ENCODE results near the gene SCMH1. TPM values are rescaled to one million over a fixed set of nuclear protein-coding genes. Genes with fewer than 3 reads are reported as not detected.

SCMH1 gene
- total and polyA plus RNA-seq, 9 donors = 32.8 to 80.2 (median 49.8) TPM

GRCh38 chr1:41164727-41165126 lies 77.4 kb downstream of the SCMH1 start:
- no peak for DNase-seq

GRCh38 chr1:41162441-41162840 lies 79.7 kb downstream of the SCMH1 start:
- intact Hi-C loops (cut with DNase I) = no loop called here
- 96 to 97% (median 97%) methylated on average over 3 of the region's 3 CpGs for WGBS, 3 donors
- H3K9me3 ChIP-seq = no peaks in the 10 kb centered on the region
- no peaks in the 10 kb centered on the region for H3K27me3 ChIP-seq
- H3K27ac ChIP-seq = no peak overlapping the region
- H3K4me3 ChIP-seq = no peak overlapping the region
- DNase-seq = no peak
- TF ChIP-seq, protein P1, sequence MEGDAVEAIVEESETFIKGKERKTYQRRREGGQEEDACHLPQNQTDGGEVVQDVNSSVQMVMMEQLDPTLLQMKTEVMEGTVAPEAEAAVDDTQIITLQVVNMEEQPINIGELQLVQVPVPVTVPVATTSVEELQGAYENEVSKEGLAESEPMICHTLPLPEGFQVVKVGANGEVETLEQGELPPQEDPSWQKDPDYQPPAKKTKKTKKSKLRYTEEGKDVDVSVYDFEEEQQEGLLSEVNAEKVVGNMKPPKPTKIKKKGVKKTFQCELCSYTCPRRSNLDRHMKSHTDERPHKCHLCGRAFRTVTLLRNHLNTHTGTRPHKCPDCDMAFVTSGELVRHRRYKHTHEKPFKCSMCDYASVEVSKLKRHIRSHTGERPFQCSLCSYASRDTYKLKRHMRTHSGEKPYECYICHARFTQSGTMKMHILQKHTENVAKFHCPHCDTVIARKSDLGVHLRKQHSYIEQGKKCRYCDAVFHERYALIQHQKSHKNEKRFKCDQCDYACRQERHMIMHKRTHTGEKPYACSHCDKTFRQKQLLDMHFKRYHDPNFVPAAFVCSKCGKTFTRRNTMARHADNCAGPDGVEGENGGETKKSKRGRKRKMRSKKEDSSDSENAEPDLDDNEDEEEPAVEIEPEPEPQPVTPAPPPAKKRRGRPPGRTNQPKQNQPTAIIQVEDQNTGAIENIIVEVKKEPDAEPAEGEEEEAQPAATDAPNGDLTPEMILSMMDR (IDR thresholded peaks at IDR 0.05) = no peak
- TF ChIP-seq POLR2A (IDR thresholded peaks at IDR 0.05) = no peak
- TF ChIP-seq EP300 (IDR thresholded peaks at IDR 0.05) = no peak
- no peaks in the 10 kb centered on the region for H3K4me1 ChIP-seq (ENCODE audit: insufficient read depth)
- H3K36me3 ChIP-seq = no peaks in the 10 kb centered on the region

More at GRCh38 chr1:41164727-41165126, 77.4 kb downstream of the SCMH1 start:
- H3K4me1 ChIP-seq (ENCODE audit: insufficient read depth) = no peaks in the 10 kb centered on the region
- intact Hi-C loops (cut with DNase I) = no loop called here
- no peaks in the 10 kb centered on the region for H3K9me3 ChIP-seq
- no peaks in the 10 kb centered on the region for H3K27me3 ChIP-seq
- no peak overlapping the region for H3K4me3 ChIP-seq
- H3K27ac ChIP-seq = no peak overlapping the region
- no peaks in the 10 kb centered on the region for H3K36me3 ChIP-seq
- WGBS, 3 donors = 98 to 100% (median 100%) methylated on average over 2 of the region's 2 CpGs
- TF ChIP-seq POLR2A (IDR thresholded peaks at IDR 0.05) = no peak
- TF ChIP-seq EP300 (IDR thresholded peaks at IDR 0.05) = no peak
- TF ChIP-seq, protein P1 (IDR thresholded peaks at IDR 0.05) = no peak

DNA sequence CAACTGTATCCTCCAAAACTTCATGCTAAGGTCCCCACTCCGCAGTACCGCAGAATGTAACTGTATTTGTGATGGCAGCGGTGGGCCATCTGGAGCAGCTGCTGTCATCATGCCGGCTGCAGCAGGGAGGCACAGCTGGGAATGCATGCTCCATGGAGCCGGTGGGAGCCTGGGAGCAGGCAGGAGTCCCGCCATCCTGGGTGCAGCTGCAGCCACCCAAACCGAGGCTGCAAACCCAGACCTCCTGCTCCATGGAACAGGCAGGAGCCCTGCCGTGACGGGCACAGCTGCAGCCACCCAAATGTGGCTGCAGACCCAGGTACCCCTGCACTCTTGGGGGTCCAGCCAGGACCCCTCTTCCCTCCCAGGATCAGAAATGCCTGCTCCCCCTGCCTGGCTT lies 80.3 kb downstream of the SCMH1 start:
- TF ChIP-seq EP300 (IDR thresholded peaks at IDR 0.05) (no peak), POLR2A (IDR thresholded peaks at IDR 0.05) (no peak)
- TF ChIP-seq, protein P1 (IDR thresholded peaks at IDR 0.05) = no peak
- DNase-seq = no peak
- no peaks in the 10 kb centered on the region for H3K9me3 ChIP-seq
- 89 to 95% (median 92%) methylated on average over 9 of the region's 9 CpGs for WGBS, 3 donors
- H3K27me3 ChIP-seq = no peaks in the 10 kb centered on the region
- intact Hi-C loops (cut with DNase I) = no loop called here
- no peak overlapping the region for H3K4me3 ChIP-seq
- no peak overlapping the region for H3K27ac ChIP-seq
- H3K36me3 ChIP-seq = no peaks in the 10 kb centered on the region
- H3K4me1 ChIP-seq (ENCODE audit: insufficient read depth) = no peaks in the 10 kb centered on the region

DNA sequence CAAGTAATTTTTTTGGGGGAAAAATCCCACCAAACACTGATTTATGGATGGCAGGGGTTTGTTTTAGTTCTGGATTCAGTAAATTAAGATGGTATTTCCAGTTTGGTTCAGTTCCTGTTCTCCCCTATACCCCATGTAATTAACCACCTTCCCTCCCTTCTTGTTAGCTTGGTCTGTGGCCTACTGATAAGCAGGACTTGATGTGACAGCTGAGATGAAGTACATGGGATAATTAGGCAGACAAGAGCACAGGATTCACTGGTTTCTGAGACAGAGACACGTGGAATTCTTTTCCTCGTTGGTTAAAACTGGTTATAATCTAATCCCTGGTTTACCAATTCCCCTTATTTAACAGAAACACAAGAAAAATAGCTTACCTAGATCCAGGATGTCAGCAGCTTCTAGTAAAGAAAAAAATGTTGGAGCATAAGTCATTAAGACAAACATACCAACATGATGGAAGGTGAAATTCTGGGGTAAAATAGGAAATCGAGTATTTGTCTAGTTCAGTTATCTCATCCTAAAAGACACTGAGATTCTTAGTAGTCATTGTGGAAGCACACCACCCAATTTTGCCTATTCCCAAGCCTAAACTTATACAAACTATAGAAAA lies 81.5 kb downstream of the SCMH1 start:
- no peaks in the 10 kb centered on the region for H3K4me1 ChIP-seq (ENCODE audit: insufficient read depth)
- H3K9me3 ChIP-seq = no peaks in the 10 kb centered on the region
- H3K27ac ChIP-seq = no peak overlapping the region
- no peak overlapping the region for H3K4me3 ChIP-seq
- no peaks in the 10 kb centered on the region for H3K27me3 ChIP-seq
- no peaks in the 10 kb centered on the region for H3K36me3 ChIP-seq
- no peak for DNase-seq
- intact Hi-C loops (cut with DNase I) = no loop called here
- TF ChIP-seq EP300 (IDR thresholded peaks at IDR 0.05) (no peak), POLR2A (IDR thresholded peaks at IDR 0.05) (no peak)
- TF ChIP-seq, protein P1 (IDR thresholded peaks at IDR 0.05) = no peak
- WGBS, 3 donors = 54 to 66% (median 55%) methylated on average over 3 of the region's 3 CpGs
